Lung (tissue), 12 donors: ENCODE measurements around the gene LAMC3. TPM values are rescaled to one million over a fixed set of nuclear protein-coding genes. Genes with fewer than 3 reads are reported as not detected.

Experiments
- ATAC-seq: fragments of 200-7000 bp; cut with Tn5 transposase; one replicate; pipeline ENCODE4 v1.9.1; 2020; ENCODE audit warnings: moderate number of reproducible peaks; ENCODE audit not compliant: insufficient read depth, low FRiP score
- DNase-seq, 3 donors: peaks; one replicate each; pipeline ENCODE4 v3.0.0-alpha.2; 2013 to 2017
- H3K27ac ChIP-seq, 2 donors: one replicate each; pipeline ENCODE4 v1.5.1; 2013; ENCODE audit warnings: mild to moderate bottlenecking in 2 of 2, moderate library complexity in 2 of 2, control low read depth in 1 of 2, inconsistent platforms in 1 of 2, low read depth in 1 of 2, low read length in 1 of 2
- H3K27me3 ChIP-seq, 3 donors: one replicate each; pipeline ENCODE4 v1.5.1; 2013; ENCODE audit warnings: low read length in 2 of 3; ENCODE audit not compliant: control insufficient read depth in 3 of 3, insufficient read depth in 3 of 3
- H3K36me3 ChIP-seq, 4 donors: one replicate each; pipeline ENCODE4 v1.5.1; 2013; ENCODE audit warnings: low read length in 4 of 4, mild to moderate bottlenecking in 1 of 4, moderate library complexity in 1 of 4; ENCODE audit not compliant: control insufficient read depth in 4 of 4, insufficient read depth in 4 of 4
- H3K4me1 ChIP-seq, 5 donors: one replicate each; pipeline ENCODE4 v1.5.1; 2013; ENCODE audit warnings: low read length in 5 of 5, mild to moderate bottlenecking in 2 of 5, moderate library complexity in 1 of 5; ENCODE audit not compliant: control insufficient read depth in 5 of 5, insufficient read depth in 5 of 5
- H3K4me3 ChIP-seq: one replicate; pipeline ENCODE4 v1.5.1; 2013; ENCODE audit warnings: mild to moderate bottlenecking, control low read depth, moderate library complexity
- H3K9ac ChIP-seq, 2 donors: one replicate each; pipeline ENCODE4 v1.5.1; 2013; ENCODE audit warnings: low read length in 2 of 2, control low read depth in 1 of 2; ENCODE audit not compliant: insufficient read depth in 1 of 2
- H3K9me3 ChIP-seq, 4 donors: one replicate each; pipeline ENCODE4 v1.5.1; 2013; ENCODE audit warnings: low read length in 3 of 4, mild to moderate bottlenecking in 1 of 4, moderate library complexity in 1 of 4; ENCODE audit not compliant: control insufficient read depth in 4 of 4, insufficient read depth in 3 of 4
- CTCF ChIP-seq: IDR thresholded peaks from 2 replicates; pipeline ENCODE4 v1.5.1; 2012; ENCODE audit warnings: mild to moderate bottlenecking; ENCODE audit errors: control extremely low read depth, extremely low read depth
- WGBS, 2 donors: extraction: QIAGEN DNeasy Blood & Tissue Kit; methylation state at CpG; one replicate each; pipeline ENCODE4 v1.1.7; 2013; 5-methylcytosine and 5-hydroxymethylcytosine counted together
- polyA plus RNA-seq, 2 donors: library from polyadenylated mRNA; stranded (reverse); fragments of 200-250 nt; gene quantifications; one replicate each; pipeline ENCODE4 v1.2.1, GENCODE V29; 2013
- total RNA-seq, 2 donors: library from RNA; depleted of rRNA in 1 of 2; stranded (reverse); fragments of >200 nt in 1 of 2; gene quantifications; one replicate each; pipeline ENCODE4 v1.2.1, GENCODE V29; 2014 to 2021
- donor health status: control.
- donor health status: control.
- donor health status: Bipolar disorder and iron deficiency.
- donor health status: healthy.
- donor health status: DM: yes; HTN: yes; CAD: no.

LAMC3 gene
- total and polyA plus RNA-seq, 4 donors = 10.5 to 24.3 (median 14.1) TPM

- H3K27me3 ChIP-seq = no peaks in the 10 kb centered on the region
- H3K9ac ChIP-seq = no peak overlapping the region
- ATAC-seq (no peak), DNase-seq (no peak)
- TF ChIP-seq CTCF = no peak
- no peaks in the 10 kb centered on the region for H3K36me3 ChIP-seq
- H3K4me3 ChIP-seq = no peak overlapping the region
- H3K4me1 ChIP-seq = no peaks in the 10 kb centered on the region
- H3K9me3 ChIP-seq = no peaks in the 10 kb centered on the region
- WGBS, 2 donors = 87 to 91% methylated on average over 17 of the region's 17 CpGs
- no peak overlapping the region for H3K27ac ChIP-seq
These were observed 69.7 kb downstream of the LAMC3 start for GRCh38 chr9:131078427-131079366.

DNA sequence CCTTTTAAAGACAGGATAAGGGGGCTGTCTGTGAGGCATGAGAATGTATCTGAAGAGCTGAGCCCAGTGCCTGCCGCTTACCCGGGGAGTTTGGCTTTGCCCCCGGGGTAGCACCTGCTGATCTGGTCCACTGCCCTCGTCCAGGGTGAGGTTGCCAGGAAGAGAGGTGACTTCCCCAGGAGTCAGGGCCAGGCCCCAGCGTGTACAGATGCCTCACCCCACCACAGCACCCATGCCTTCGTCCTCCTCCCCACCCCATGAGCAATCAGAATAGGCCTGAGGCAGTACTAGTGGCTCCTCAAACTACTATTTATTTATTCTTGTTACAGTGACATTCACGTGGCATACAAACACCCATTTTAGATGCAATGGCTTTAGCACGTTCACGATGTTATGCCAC is 71.6 kb downstream of the LAMC3 start:
- ATAC-seq (no peak), DNase-seq (no peak)
- TF ChIP-seq CTCF = no peak
- no peak overlapping the region for H3K27ac ChIP-seq
- no peaks in the 10 kb centered on the region for H3K4me1 ChIP-seq
- no peak overlapping the region for H3K4me3 ChIP-seq
- H3K9me3 ChIP-seq = no peaks in the 10 kb centered on the region
- WGBS, 2 donors = 79 to 94% methylated on average over 9 of the region's 9 CpGs
- no peaks in the 10 kb centered on the region for H3K36me3 ChIP-seq
- no peak overlapping the region for H3K9ac ChIP-seq
- H3K27me3 ChIP-seq = no peaks in the 10 kb centered on the region

DNA sequence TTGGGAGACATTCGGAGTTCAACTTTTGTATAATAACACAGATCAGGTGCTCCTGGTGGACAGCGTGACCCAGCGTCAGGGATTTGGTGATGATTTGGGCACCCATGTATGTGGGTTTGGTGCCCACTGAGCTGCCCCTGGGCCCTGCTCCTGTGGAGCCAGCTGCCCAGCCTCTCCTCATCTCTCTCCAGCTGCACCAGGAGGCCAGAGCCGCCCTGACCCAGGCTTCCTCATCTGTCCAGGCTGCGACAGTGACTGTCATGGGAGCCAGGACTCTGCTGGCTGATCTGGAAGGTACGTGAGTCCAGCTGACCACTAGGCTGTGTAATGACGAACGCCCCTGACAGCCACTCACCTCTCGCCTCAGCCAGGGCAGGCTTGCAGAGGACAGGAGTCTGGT is 72.9 kb downstream of the LAMC3 start:
- no peak for TF ChIP-seq CTCF
- ATAC-seq (no peak), DNase-seq (no peak)
- WGBS, 2 donors = 91 to 98% methylated on average over 9 of the region's 9 CpGs
- no peak overlapping the region for H3K9ac ChIP-seq
- no peaks in the 10 kb centered on the region for H3K9me3 ChIP-seq
- H3K36me3 ChIP-seq = no peaks in the 10 kb centered on the region
- no peak overlapping the region for H3K27ac ChIP-seq
- H3K27me3 ChIP-seq = no peaks in the 10 kb centered on the region
- H3K4me3 ChIP-seq = no peak overlapping the region
- H3K4me1 ChIP-seq = no peaks in the 10 kb centered on the region
